ENCODE measurements around the gene LORICRIN. TPM values are rescaled to one million over a fixed set of nuclear protein-coding genes. Genes with fewer than 3 reads are reported as not detected.
A peak's percentile ranks its signal among the peaks of the same experiment; 100 is the strongest.

Gene LORICRIN
- total and polyA plus RNA-seq, 2 experiments from 2014 or later = not detected

GRCh38 chr1:153288634-153289275, 29.3 kb downstream of the LORICRIN start:
- Histone ChIP-seq H3K4me1 (ENCODE audit: low read depth) (peaks cover 9% of the 10 kb centered on the region), H3K36me3 (no peaks in the 10 kb centered on the region), H3K27ac (no peak overlapping the region), H3K27me3 (no peaks in the 10 kb centered on the region), H3K4me3 (no peak overlapping the region), H3K9me3 (ENCODE audit: low read depth) (no peaks in the 10 kb centered on the region)
- peak in 1 of 2 donors; percentile 2 for DNase-seq (ENCODE audit: low read depth in 1 of 2, low spot score in 1 of 2)
- TF ChIP-seq CTCF (IDR thresholded peaks at IDR 0.05; ENCODE audit: low read depth, low read length) = peak; percentile 36

GRCh38 chr1:153291514-153291913, 32.0 kb downstream of the LORICRIN start:
- H3K27me3 ChIP-seq = no peaks in the 10 kb centered on the region
- no peaks in the 10 kb centered on the region for H3K9me3 ChIP-seq (ENCODE audit: low read depth)
- DNase-seq (ENCODE audit: low read depth in 1 of 2, low spot score in 1 of 2) = no peak
- no peak overlapping the region for H3K4me3 ChIP-seq
- no peaks in the 10 kb centered on the region for H3K36me3 ChIP-seq
- no peak for TF ChIP-seq CTCF (IDR thresholded peaks at IDR 0.05; ENCODE audit: low read depth, low read length)
- H3K27ac ChIP-seq = no peak overlapping the region
- H3K4me1 ChIP-seq (ENCODE audit: low read depth) = peaks cover 9% of the 10 kb centered on the region

- H3K4me3 ChIP-seq = no peak overlapping the region
- DNase-seq (ENCODE audit: low read depth in 1 of 2, low spot score in 1 of 2) = no peak
- no peak for TF ChIP-seq CTCF (IDR thresholded peaks at IDR 0.05; ENCODE audit: low read depth, low read length)
These were observed 32.7 kb downstream of the LORICRIN start for GRCh38 chr1:153292185-153292584.

GRCh38 chr1:153292740-153293479, 33.4 kb downstream of the LORICRIN start:
- H3K4me3 ChIP-seq = no peak overlapping the region
- no peak for DNase-seq (ENCODE audit: low read depth in 1 of 2, low spot score in 1 of 2)
- TF ChIP-seq CTCF (IDR thresholded peaks at IDR 0.05; ENCODE audit: low read depth, low read length) = no peak
- no peak overlapping the region for H3K27ac ChIP-seq
- H3K27me3 ChIP-seq = no peaks in the 10 kb centered on the region
- no peaks in the 10 kb centered on the region for H3K36me3 ChIP-seq
- peaks cover 9% of the 10 kb centered on the region for H3K4me1 ChIP-seq (ENCODE audit: low read depth)
- no peaks in the 10 kb centered on the region for H3K9me3 ChIP-seq (ENCODE audit: low read depth)

More at GRCh38 chr1:153292185-153292584, 32.7 kb downstream of the LORICRIN start:
- Histone ChIP-seq H3K27me3 (no peaks in the 10 kb centered on the region), H3K27ac (no peak overlapping the region), H3K9me3 (ENCODE audit: low read depth) (no peaks in the 10 kb centered on the region), H3K36me3 (no peaks in the 10 kb centered on the region), H3K4me1 (ENCODE audit: low read depth) (peaks cover 9% of the 10 kb centered on the region)

DNA sequence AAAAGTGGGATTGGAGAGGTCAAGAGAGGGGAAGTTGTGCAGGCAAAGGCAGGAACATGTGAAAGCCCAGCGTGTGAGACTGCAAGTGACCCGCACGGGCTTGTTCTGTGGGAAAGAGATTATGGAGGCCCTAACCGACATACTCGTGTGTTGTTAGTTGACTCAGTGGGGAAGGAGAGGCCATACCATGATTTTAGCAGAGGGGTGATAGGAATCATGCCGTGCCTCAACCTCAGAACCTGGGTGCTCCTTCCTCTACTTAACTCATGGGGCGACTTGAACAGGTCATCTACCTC, 33.9 kb downstream of the LORICRIN start:
- DNase-seq (ENCODE audit: low read depth in 1 of 2, low spot score in 1 of 2) = no peak
- H3K4me1 ChIP-seq (ENCODE audit: low read depth) = peaks cover 9% of the 10 kb centered on the region
- no peaks in the 10 kb centered on the region for H3K9me3 ChIP-seq (ENCODE audit: low read depth)
- H3K27me3 ChIP-seq = no peaks in the 10 kb centered on the region
- TF ChIP-seq CTCF (IDR thresholded peaks at IDR 0.05; ENCODE audit: low read depth, low read length) = no peak
- no peak overlapping the region for H3K4me3 ChIP-seq
- no peaks in the 10 kb centered on the region for H3K36me3 ChIP-seq
- H3K27ac ChIP-seq = no peak overlapping the region
